ENCODE data around the gene DUSP3.
A peak's percentile ranks its signal among the peaks of the same experiment; 100 is the strongest.

The DUSP3 gene

GRCh38 chr17:43722870-43723665 lies 55.7 kb downstream of the DUSP3 start:
- no peak for DNase-seq

- DNase-seq, result no peak
These were observed 56.5 kb downstream of the DUSP3 start for GRCh38 chr17:43722269-43722619.

GRCh38 chr17:43721537-43722268 lies 57.1 kb downstream of the DUSP3 start:
- no peak for DNase-seq

GRCh38 chr17:43720311-43721060 lies 58.3 kb downstream of the DUSP3 start:
- peak; percentile 67 for DNase-seq

GRCh38 chr17:43719578-43719977 lies 59.2 kb downstream of the DUSP3 start:
- DNase-seq, result no peak

- no peak for DNase-seq
These were observed 60.2 kb downstream of the DUSP3 start for GRCh38 chr17:43718544-43718943.

GRCh38 chr17:43717913-43718312 lies 60.9 kb downstream of the DUSP3 start:
- DNase-seq, result no peak

Measured in activated effector memory CD4-positive, alpha-beta T cell treated with Interleukin-2 at 50 U/mL for 16 hours (primary cell).